Osteoblast (primary cell): ENCODE measurements around the gene GSG1L2. TPM values are rescaled to one million over a fixed set of nuclear protein-coding genes. Genes with fewer than 3 reads are reported as not detected.

Source experiments
- DNase-seq: peaks from one replicate; pipeline ENCODE4 v3.0.0; 2011; ENCODE audit warnings: low spot score, mixed read lengths; ENCODE audit not compliant: insufficient read length; ENCODE audit errors: missing footprints
- H2AFZ ChIP-seq: 2 replicates; pipeline ENCODE4 v1.6.0; 2011; ENCODE audit warnings: mild to moderate bottlenecking, low read length
- H3K27ac ChIP-seq: 2 replicates; pipeline ENCODE4 v1.5.1; 2011; ENCODE audit warnings: mild to moderate bottlenecking, low read depth, low read length, moderate library complexity
- H3K27me3 ChIP-seq: 2 replicates; pipeline ENCODE4 v1.6.0; 2012; ENCODE audit warnings: mild to moderate bottlenecking, control low read depth, inconsistent platforms, low read length, moderate library complexity; ENCODE audit not compliant: insufficient read depth
- H3K36me3 ChIP-seq: 2 replicates; pipeline ENCODE4 v1.5.1; 2011; ENCODE audit warnings: mild to moderate bottlenecking, low read length, control low read depth, moderate library complexity; ENCODE audit not compliant: insufficient read depth
- H3K4me1 ChIP-seq: 2 replicates; pipeline ENCODE4 v1.5.1; 2011; ENCODE audit warnings: mild to moderate bottlenecking, low read length, control low read depth, moderate library complexity; ENCODE audit not compliant: insufficient read depth
- H3K4me2 ChIP-seq: 2 replicates; pipeline ENCODE4 v1.6.0; 2011; ENCODE audit warnings: mild to moderate bottlenecking, low read length; ENCODE audit not compliant: insufficient read depth
- H3K4me3 ChIP-seq: fragments of 200-600 bp; sonication (generic); 3 replicates; pipeline ENCODE4 v1.5.1; 2012; ENCODE audit warnings: mild to moderate bottlenecking, low read length, inconsistent platforms; ENCODE audit not compliant: insufficient read depth
- H3K79me2 ChIP-seq: 2 replicates; pipeline ENCODE4 v1.6.0; 2012; ENCODE audit warnings: mild to moderate bottlenecking, low read length, control low read depth, inconsistent platforms; ENCODE audit not compliant: insufficient read depth
- H3K9me3 ChIP-seq: 2 replicates; pipeline ENCODE4 v1.5.1; 2011; ENCODE audit warnings: low read depth, low read length, control low read depth
- H4K20me1 ChIP-seq: 2 replicates; pipeline ENCODE4 v1.6.0; 2012; ENCODE audit warnings: mild to moderate bottlenecking, low read length, control low read depth; ENCODE audit not compliant: insufficient read depth
- CTCF ChIP-seq: IDR thresholded peaks from 2 replicates; pipeline ENCODE4 v1.5.1; 2011; ENCODE audit warnings: mild to moderate bottlenecking, low read depth, low read length, moderate library complexity; ENCODE audit errors: extremely low read depth
- total RNA-seq: library from RNA; depleted of rRNA; stranded (reverse); fragments of >200 nt; gene quantifications from 2 replicates; pipeline ENCODE4 v1.2.3, GENCODE V29; 2012

GSG1L2 gene
- total RNA-seq, 1 donor: not detected

DNA sequence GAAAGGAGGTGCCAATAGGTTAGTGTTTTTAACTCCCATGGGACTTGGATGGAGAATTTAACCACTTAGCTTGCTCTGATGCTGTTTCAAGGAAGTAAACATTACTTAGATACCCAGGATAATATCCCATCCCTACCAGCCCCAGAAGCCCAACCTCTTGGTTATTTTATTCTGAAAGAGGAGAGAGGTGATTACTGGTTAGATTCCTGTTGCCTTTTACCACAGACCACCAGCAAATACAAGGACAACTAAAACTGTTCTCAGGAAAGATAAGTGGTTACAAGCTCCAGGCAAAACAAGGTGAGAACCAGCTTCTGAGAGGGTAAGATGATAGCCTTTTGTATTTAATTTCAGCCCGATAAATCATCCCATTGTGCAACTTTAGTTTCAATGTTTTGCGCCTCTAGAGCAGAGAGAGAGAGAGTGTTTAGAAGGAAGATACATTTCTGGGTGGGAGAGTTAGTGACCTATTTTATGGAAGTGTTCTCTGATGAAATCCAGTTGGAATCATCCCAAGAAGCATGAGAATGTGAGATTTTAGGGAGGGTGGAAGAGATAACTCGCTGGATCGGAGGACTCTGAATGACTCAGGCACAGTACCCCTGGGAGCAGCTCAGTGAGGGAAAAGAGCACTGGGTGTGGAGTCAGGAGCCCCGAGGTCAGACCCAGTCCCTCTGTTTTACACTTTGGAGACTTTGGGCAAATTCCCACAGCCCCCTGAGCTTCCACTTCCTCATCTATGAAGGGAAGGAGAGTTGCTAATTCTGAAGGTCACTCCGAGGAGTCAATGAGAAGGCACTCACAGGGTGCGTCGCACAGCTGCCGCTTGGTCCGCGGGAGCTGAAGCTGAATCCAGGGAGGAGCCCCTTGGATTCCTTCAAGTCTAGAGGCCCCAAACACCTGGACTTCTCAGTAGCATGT is 15.9 kb upstream of the GSG1L2 start:
- Histone ChIP-seq H3K27me3 (no peaks in the 10 kb centered on the region), H3K36me3 (no peaks in the 10 kb centered on the region), H3K9me3 (no peaks in the 10 kb centered on the region), H2AFZ (no peak overlapping the region), H3K4me3 (peak overlapping the region; percentile 17), H3K4me1 (peaks cover 26% of the 10 kb centered on the region), H4K20me1 (no peaks in the 10 kb centered on the region), H3K4me2 (peak overlapping the region; percentile 20), H3K79me2 (no peaks in the 10 kb centered on the region), H3K27ac (peak overlapping the region; percentile 44)
- no peak for DNase-seq
- TF ChIP-seq CTCF: no peak

GRCh38 chr17:9833922-9834321 is 12.0 kb upstream of the GSG1L2 start:
- no peaks in the 10 kb centered on the region for H3K9me3 ChIP-seq
- no peak for DNase-seq
- H3K36me3 ChIP-seq: no peaks in the 10 kb centered on the region
- no peak overlapping the region for H3K4me2 ChIP-seq
- H3K27ac ChIP-seq: no peak overlapping the region
- no peaks in the 10 kb centered on the region for H4K20me1 ChIP-seq
- no peak for TF ChIP-seq CTCF
- H3K79me2 ChIP-seq: no peaks in the 10 kb centered on the region
- H3K27me3 ChIP-seq: no peaks in the 10 kb centered on the region
- H3K4me3 ChIP-seq: no peak overlapping the region
- H3K4me1 ChIP-seq: peaks cover 18% of the 10 kb centered on the region
- H2AFZ ChIP-seq: no peak overlapping the region

GRCh38 chr17:9830711-9831110 is 8.8 kb upstream of the GSG1L2 start:
- Histone ChIP-seq H3K79me2 (no peaks in the 10 kb centered on the region), H3K36me3 (no peaks in the 10 kb centered on the region), H2AFZ (no peak overlapping the region), H3K27ac (no peak overlapping the region), H3K4me2 (no peak overlapping the region), H3K4me1 (no peaks in the 10 kb centered on the region), H3K27me3 (no peaks in the 10 kb centered on the region), H3K4me3 (no peak overlapping the region), H4K20me1 (no peaks in the 10 kb centered on the region), H3K9me3 (no peaks in the 10 kb centered on the region)
- DNase-seq: no peak
- TF ChIP-seq CTCF: no peak

DNA sequence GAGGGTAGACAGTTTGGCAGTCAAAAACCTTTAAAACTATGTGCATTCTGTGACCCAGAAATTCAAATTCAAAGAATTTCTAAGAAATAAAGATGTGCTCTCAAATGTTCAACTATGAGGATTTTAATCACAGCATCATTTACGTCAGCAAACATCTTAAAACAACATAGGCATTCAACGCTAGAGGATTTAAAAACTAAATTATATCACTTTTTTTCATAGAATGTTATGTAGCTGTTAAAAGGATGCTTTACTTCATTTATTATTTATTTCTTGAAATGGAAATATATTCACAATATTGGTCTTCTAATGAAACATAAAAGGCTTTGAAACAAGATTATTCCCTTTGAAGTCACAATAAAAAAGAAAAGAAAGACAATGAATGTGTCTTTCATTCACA is 7.5 kb upstream of the GSG1L2 start:
- no peaks in the 10 kb centered on the region for H3K79me2 ChIP-seq
- H3K9me3 ChIP-seq: no peaks in the 10 kb centered on the region
- H2AFZ ChIP-seq: no peak overlapping the region
- H3K27ac ChIP-seq: no peak overlapping the region
- no peak for DNase-seq
- no peaks in the 10 kb centered on the region for H3K4me1 ChIP-seq
- no peaks in the 10 kb centered on the region for H3K27me3 ChIP-seq
- no peak overlapping the region for H3K4me3 ChIP-seq
- TF ChIP-seq CTCF: no peak
- no peak overlapping the region for H3K4me2 ChIP-seq
- no peaks in the 10 kb centered on the region for H3K36me3 ChIP-seq
- H4K20me1 ChIP-seq: no peaks in the 10 kb centered on the region
